Measurements from ENCODE around the gene FAM222A.
A peak's percentile ranks its signal among the peaks of the same experiment; 100 is the strongest.

The FAM222A gene

DNA sequence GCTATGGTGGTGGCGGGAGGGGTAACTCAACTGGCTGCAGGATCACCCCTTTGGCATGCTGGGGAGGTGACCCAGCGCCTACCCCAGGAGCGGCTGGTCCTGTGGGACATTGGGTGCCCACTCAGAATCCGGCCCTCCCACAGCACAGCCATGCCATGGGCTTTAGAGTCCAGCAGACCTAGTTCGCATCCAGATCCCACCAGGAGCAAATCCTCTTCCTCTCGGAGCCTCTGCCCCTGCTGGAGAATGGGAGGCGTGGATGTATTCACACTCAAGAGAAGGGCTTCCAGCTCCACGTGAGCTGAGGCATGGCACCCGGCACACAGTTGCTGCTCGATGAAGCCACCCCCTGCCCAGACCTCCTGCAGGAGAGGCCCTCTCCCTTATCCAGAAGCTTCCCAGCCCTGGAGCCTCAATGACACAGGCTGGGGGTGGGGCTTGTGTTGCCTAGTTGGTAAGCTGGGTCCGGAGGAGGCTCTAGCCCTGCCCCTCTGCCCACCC, 17.7 kb downstream of the FAM222A start:
- no peak for DNase-seq
- in situ Hi-C loops (cut with HindIII; ENCODE audit: low pct_ligation_motif_present, low pct_unique_long_range_greater_than_20kb, low sequenced_read_pairs), result no loop called here

DNA sequence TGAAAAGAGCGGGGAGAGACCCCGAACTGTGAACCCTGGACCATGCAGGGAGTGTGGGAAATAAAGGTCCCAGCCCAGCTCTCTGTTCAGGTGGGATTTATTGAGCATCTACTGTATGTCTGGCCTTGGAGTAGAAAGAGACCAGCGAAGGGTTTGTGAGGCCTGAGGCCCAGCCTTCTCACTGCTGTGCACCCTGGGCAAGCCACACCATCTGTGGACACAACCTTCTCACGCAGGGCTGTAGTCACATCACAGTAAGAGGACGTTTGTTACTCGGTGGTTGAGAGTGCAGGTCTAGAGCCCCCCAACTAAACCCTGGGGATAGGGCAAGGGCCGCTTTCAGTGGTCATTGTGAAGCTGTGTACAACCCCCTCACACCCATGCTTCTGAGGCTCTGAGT, 18.2 kb downstream of the FAM222A start:
- no peak for DNase-seq
- in situ Hi-C loops (cut with HindIII; ENCODE audit: low pct_ligation_motif_present, low pct_unique_long_range_greater_than_20kb, low sequenced_read_pairs), result no loop called here

DNA sequence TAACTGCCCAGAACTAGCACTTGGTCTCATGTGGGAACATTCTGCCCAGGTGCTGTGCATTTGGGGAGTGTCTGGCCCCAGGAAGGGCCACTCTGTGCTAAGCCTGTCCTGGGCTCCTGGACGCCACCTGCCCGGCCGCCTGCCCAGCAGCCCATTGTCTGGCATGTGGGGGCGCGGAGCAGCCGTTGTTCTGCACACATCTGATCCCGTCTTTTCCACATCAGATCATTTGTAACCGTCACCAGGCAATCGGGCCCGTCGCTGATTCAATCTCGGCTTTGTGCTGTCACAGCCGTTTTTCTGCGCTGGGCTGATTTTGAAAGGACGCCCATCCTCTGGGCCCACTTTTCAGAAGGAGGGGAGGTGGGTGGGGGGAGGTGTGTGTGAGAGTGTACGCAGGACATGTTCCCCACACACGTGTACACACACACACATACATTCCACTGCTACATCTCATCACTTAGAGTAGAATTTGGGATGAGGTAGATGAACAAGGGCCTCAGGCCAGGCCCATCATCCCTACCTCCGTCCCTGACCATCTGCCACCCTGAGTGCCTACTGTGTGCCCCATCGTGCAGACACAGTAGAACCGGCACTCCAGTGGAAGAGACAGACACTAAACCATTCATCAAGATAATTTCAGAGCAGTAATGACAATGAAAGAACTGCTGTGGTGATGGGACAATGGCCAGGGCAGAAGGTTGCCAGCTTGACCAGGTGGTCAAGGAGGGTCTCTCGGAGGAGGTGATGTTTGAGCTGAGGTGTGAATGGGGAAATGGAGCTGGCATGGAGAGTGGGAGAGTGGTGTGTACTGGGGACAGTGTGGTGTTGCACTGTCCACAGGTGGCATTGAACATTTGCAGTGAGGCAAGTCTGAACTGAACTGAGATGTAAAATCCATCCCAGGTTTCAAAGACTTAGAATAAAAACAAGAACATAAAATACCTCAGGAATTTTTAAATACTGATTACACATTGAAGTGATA, 19.0 kb downstream of the FAM222A start:
- DNase-seq, result no peak
- in situ Hi-C loops (cut with HindIII; ENCODE audit: low pct_ligation_motif_present, low pct_unique_long_range_greater_than_20kb, low sequenced_read_pairs), result no loop called here

DNA sequence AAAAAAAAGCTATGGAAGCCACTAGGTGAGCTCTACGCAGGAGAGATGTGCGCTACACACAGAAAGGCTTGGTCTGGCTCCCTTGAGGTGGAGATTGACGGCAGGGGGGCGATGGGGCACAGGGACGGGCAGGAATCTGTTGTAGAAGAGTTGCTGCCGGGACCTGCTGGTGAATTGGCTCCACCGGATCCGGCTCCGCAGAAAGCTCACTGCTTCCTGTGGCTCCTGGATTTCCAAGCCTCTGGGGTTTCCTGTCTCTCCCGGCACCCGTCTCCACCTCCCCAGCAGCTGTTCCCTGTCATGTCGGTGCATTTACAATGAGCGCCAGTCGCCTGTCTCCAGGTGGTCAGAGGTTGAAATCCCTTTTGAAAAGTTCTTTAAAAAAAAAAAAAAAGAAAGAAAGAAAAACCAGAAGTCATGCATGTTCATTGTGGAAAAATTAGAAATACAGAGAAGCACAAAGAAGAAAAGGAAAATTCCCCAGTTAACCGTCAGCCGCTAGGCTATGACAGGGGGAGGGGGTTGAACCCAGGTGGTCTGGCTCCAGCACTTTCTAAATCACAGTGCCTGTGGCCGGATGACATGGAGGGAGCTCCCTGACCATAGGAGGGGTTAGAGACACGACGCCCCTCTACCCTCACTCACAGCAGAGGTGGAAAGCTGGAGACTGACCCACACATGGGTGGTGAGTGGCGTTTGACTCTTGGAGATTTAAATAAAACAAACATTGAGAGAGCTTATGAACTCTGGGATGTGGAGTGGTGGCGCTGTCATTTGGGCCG, 20.8 kb downstream of the FAM222A start:
- in situ Hi-C loops (cut with HindIII; ENCODE audit: low pct_ligation_motif_present, low pct_unique_long_range_greater_than_20kb, low sequenced_read_pairs), result no loop called here
- no peak for DNase-seq

DNA sequence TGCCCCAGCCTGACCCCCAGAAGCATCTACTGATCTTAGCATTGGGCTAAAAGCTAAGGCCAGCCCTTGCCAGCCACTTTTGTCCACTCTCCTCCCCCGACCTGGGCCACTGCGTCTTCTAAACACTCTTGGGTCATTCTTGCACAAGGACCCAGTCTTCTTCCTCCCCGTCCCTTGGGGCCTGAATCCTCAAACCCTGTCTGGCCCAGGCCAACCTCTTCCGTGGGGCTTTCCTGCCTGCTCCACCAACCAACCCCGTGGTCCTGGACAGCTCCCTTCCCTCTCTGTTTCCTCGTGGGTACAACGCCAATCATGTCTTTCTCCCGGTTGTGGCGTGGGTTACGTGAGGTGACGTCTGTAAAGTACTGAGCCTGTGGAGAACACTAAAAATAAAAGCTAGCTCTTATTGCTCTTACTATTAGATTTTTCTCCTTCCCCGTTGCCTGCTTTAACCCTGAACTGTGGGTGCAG, 21.5 kb downstream of the FAM222A start:
- no peak for DNase-seq
- in situ Hi-C loops (cut with HindIII; ENCODE audit: low pct_ligation_motif_present, low pct_unique_long_range_greater_than_20kb, low sequenced_read_pairs), result no loop called here

DNA sequence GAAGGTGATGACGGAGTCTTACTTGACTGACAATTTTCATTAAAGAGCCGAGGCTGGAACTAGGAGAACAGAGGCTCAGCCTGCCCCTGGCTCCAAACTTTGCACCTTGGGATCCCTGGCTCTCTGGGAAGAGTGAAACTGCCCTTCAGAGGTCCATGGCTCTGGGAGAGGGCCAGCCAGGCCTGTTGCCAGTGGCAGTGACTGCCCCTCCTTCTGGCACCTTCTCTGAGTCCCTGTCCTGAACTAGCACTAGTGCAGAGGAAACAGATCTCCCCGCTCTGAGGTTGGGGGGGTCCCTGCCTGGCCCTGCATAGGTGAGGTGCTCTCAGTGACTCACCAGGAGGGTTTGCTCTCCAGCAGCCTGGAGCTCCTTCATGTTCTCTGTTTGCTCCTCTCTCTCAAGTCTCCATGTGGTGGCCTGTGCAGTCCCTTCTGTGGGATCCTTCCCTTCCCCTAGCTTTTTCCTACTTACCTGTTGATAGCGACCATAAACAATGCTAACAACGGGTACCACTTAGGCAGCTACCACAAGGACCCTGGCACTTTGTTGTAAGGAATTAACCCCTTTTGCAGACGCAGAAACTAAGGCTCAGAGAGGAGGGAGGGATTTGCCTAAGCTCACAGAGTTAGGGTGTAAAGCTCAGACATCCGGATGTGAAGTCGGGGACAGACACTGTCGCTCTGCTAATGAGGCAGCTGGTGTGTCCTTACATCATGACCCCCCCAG, 22.4 kb downstream of the FAM222A start:
- DNase-seq, result no peak
- in situ Hi-C loops (cut with HindIII; ENCODE audit: low pct_ligation_motif_present, low pct_unique_long_range_greater_than_20kb, low sequenced_read_pairs), result no loop called here

DNA sequence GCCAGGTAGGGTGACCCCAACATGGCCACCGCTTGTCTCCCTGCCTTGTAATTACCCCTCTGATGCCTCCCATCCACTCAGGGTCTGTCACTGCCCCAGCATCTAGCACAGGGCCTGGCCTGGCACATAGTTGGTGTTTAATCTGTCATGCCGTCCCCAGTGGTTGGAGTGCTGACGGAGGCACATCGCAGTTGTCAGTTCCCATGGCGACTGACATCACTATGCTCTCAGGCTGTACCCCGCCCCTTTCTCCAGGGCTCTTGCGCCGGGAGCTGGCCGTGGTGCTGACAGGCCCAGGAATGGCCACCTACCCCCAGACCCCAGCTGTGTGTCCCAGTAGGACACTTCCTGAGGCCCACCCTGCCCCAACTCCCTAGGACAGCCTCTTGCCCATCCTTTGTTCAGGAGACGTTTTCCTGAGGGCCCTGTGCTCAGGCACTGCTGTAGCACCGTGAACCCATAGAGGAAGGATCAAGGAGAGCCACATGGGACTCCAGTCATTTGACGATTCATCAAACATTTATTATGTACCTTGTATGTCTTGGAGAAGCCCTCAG, 23.0 kb downstream of the FAM222A start:
- peak; percentile 71 for DNase-seq
- in situ Hi-C loops (cut with HindIII; ENCODE audit: low pct_ligation_motif_present, low pct_unique_long_range_greater_than_20kb, low sequenced_read_pairs), result no loop called here

DNA sequence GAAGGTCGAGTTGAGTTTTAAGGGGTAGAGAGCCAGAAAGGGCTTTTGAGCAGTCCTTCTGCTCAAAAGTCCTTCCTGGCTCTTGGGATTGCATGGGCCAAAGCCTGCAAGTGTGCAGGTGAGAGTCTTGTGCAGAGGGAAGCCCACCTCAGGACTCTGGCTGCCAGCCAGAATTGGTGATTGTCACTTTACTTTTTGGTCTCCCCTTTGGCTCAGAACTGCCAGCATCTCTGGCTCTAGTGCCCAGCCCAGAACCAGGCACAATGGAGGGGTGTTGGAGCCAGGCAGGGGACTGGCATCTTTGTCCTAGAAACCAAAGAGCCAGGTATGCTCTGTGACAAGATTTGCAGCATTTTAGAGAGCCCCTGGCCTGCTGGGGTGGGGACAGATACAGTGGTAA, 23.5 kb downstream of the FAM222A start:
- in situ Hi-C loops (cut with HindIII; ENCODE audit: low pct_ligation_motif_present, low pct_unique_long_range_greater_than_20kb, low sequenced_read_pairs), result no loop called here
- DNase-seq, result no peak

DNA sequence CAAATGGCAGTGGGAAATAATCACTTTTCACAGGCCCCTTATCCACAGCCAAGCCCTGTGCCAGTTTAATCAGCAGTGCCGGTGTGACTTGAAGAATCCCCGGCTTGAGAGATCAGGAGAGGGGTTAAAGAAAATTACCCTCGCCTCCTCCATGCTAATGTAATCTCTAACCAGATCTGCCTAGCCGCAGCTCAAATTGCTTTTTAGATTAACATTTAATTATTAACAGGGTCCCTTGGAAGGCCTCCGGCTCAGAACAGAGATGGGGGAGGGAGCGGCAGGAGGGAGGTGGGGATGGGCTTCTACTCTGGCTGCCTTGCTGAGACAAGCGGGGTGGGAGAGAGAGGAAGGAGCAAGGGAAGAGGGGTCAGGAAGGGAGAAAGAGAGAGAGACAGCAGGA, 24.0 kb downstream of the FAM222A start:
- in situ Hi-C loops (cut with HindIII; ENCODE audit: low pct_ligation_motif_present, low pct_unique_long_range_greater_than_20kb, low sequenced_read_pairs), result no loop called here
- no peak for DNase-seq

DNA sequence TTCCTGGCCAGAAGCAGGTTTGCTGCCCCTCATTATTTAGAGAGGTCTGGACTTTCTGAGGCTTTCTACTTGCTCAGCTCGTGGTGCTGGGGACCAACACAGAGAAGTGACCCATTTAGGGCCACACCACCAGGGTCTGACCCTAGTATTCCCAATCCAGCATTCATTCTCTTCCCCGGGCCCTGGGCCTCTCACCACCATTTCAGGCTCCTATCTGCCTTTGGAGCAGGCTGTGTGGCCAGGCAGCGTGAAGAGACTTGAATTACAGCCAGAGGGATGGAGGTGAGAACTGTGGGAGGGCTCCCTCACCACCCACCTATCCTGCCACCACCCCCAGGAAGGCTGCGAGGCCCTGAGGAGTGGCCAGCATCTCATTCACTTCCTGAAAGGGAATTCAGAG, 24.6 kb downstream of the FAM222A start:
- in situ Hi-C loops (cut with HindIII; ENCODE audit: low pct_ligation_motif_present, low pct_unique_long_range_greater_than_20kb, low sequenced_read_pairs), result no loop called here

DNA sequence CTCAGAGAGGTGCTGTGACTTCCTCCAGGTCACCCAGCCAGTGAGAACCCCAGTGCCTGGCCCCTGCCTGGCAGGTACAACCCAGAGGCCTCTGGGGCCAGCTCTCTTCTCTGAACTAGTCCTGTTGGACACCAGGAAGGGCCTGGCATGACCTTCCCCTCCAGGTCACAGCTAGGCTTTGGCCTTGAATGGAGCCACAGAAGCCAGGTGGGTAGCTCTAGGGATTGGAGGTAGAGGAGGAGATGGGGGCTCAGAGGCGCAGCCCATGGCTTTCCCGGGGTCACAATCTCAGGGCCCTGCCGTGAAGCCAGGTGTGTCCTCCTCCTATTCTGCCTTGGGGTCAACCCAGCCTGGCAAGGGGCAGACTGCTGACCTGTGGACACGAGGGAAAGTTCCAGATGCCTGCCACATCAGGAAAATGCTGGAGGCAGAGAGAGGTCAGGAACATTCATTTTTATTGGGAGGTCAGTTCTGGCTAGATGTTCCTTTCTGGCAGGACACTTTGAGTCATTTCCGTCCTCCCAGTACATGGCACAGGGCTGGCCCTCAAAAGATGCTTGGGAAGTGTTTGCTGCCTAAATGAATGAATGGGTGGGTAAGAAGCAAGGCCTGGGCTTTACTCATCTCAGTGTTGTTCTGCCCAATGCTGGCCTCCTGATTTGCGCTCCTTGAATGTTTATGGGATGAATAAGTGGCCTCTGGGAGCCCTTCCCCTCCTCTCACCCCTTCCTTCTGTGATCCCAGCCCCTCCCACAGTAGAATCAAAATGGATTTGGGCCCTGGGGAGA, 25.4 kb downstream of the FAM222A start:
- no peak for DNase-seq
- in situ Hi-C loops (cut with HindIII; ENCODE audit: low pct_ligation_motif_present, low pct_unique_long_range_greater_than_20kb, low sequenced_read_pairs), result no loop called here

More for the DNA sequence above, 24.6 kb downstream of the FAM222A start:
- DNase-seq, result no peak

DNA sequence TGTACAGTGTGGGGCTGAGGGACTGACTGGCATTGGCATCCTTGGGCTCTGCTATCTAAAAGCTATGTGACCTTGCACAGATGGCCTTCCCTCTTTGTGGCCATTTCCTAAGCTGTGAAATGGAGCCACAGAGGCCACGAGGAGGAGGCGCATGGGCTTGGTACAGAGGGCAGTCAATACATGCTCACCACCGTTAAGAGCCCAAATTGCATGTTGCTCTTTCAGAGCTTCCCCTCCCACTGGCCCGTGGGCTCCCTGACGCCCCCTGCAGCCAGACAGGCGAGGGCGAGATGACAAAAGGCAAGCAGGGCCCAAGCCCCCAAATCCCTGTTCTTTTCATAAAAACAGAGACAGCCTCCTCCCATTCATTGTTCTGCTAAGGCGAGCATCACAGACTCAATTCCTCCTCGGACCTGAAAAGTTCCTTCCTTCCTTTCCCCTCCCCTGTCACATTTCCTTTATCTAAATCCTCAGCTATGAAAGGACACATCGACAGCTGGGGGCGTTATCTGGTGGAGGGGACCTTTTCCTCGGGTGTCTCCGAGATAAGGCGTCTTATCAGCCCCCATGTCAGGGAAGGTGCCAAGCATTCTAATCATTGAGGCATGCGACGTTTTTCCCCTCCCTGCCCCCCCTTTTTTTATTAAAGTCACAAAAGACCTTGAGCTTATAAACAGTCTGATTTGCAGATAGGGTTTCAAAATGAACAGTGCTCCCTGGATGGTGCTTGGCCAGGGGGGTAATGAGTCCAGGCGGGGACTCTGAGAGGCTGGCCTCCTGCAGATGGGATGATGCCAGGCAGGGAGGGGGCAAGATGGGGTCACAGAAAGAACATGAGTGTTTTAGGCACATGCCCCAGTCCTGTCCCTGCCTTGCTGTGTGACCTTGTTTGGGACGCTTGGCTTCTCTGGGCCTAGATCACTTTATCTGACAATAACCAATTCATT, 26.4 kb downstream of the FAM222A start:
- in situ Hi-C loops (cut with HindIII; ENCODE audit: low pct_ligation_motif_present, low pct_unique_long_range_greater_than_20kb, low sequenced_read_pairs), result no loop called here
- peak; percentile 23 for DNase-seq

DNA sequence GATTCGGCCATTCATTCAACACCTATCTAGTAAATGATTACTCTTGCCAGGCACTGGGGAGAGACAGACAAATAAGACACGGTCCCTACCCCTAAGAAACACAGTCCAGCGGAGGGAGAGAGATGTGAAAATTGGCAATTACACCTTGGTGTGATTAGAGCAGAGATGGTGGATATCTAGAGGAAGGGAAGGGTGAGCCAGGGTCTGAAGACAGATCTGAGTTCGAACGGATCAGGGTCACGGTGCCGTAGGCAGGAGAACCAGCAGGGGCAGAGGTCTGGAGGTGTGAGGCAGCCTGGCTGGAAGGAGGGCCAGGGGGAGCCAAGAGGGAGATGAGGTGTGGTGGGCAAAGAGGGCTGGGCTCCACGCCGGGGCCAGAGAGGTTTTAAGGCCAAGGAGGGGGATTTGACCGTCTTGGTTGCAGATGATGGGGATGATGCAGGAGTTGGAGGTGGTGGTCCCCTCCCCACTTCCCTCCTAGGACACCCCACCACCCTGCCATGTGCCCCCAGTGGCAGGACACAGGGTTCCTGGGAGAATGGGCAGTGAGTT, 27.1 kb downstream of the FAM222A start:
- no peak for DNase-seq
- in situ Hi-C loops (cut with HindIII; ENCODE audit: low pct_ligation_motif_present, low pct_unique_long_range_greater_than_20kb, low sequenced_read_pairs), result no loop called here

DNA sequence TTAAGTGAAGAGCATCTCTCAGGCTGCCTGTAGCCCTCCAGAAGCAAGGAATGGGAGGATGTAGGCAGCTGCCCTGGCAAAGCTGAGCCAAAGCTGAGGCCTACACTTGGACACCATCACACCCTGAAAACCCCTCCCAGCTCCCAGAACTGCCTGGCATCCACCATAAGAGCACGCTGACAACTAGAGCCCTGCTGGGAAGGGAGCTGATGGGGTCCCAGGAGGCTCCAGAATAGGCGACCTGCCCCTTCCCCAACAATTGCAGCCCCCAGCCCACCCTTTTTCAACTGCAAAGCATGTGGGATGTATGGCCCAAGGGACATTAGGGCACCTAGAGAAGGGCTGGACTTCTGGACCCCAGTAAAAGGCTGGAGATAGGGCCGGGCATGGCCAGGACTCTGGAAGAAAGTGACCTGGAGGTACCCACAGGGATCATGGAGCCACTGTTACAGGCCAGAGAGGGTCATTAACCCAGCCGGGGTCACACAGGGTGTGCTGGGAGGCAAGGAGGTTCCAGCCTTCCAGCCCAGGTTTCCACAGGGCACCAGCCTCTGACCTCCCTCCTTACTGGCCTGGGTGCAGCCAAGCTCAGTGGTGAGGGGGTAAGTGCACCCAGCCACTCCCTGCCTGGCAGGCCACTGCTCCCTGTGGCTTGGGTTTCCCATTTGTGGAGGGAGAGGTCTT, 27.8 kb downstream of the FAM222A start:
- in situ Hi-C loops (cut with HindIII; ENCODE audit: low pct_ligation_motif_present, low pct_unique_long_range_greater_than_20kb, low sequenced_read_pairs), result no loop called here
- no peak for DNase-seq

DNA sequence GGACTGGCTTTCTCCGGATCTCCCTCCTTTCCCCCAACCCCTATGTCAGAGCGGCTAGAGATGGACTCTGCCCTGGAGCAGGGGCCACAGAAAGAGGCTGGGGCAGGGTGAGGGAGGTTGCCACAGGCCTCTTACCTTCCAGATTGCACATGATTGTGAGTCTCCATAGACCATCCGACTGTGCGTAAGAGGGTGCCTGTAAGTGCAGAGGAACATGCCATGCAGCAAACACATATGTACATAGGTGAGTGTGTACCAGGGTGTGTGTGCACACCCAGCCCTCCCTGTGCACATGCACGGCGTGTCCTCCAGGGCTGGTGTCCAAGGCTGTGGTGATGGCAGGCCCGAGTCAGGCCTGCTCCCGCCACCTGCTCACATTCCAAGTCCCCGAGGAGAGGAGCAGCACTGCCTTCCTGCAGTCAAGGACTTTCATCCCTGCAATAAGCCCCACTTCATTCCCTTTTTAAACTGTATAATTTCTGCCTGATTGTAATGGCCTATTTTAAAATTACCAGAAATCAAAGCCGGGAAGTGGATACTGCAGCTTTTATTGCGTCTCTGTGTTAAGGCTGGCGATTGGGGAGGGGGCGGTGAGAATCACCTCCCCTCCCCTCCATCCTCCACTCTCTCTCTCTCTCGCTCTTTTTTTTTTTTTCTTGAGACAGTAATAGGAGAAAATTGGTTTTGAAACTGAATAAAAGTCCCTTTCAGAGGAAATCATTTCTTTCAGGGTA, 28.5 kb downstream of the FAM222A start:
- no peak for DNase-seq
- in situ Hi-C loops (cut with HindIII; ENCODE audit: low pct_ligation_motif_present, low pct_unique_long_range_greater_than_20kb, low sequenced_read_pairs), result no loop called here

Measured in ACHN (cell line).